GM18508 (cell line): ENCODE data around the gene CCR6.

ENCODE experiments used
- ATAC-seq: cut with Tn5 transposase; IDR thresholded peaks from one replicate; pipeline ENCODE4 v1.9.1; 2021; ENCODE audit warnings: moderate number of reproducible peaks; ENCODE audit not compliant: insufficient read depth, unreplicated experiment

The CCR6 gene

DNA sequence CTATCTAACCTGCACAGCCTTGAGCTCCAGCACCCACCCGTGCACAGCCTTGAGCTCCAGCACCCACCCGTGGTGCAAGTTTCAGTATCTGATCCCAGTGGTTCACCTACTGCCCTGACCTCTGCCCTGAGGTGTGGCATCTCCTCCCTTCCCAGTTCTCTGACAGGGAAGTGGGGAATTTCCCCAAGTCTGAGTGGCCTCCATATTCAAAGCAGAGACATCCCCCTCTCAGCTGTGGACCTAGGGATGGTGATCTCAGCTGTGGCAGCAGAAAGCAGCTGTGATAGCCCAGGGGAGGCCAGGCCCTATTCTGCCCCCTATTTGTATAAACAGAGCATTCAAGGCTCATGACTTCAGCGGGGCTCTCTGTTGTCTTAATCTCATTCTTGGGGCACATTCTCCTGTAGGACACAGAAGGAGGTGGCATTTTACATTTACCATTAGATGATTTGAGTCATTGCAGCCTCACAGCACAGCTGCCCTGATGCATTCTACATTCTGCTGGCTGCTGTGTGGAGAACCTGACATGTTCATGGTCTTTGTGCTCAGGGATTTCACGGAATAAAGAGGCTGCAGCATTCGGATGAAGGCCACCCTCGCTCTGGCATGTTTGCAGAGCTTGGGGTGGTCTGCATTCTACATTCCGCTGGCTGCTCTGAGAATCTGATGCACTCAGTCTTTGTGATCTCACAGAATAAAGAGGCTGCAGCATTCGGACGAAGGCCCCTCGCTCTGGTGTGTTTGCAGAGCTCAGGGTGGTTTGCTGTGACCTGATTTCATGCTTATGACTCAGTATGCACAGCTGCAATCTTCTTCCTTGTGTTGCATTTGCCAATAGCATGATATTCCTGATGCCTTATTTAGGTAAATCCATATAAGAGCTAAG, 17.9 kb downstream of the CCR6 start:
- ATAC-seq, result no peak

DNA sequence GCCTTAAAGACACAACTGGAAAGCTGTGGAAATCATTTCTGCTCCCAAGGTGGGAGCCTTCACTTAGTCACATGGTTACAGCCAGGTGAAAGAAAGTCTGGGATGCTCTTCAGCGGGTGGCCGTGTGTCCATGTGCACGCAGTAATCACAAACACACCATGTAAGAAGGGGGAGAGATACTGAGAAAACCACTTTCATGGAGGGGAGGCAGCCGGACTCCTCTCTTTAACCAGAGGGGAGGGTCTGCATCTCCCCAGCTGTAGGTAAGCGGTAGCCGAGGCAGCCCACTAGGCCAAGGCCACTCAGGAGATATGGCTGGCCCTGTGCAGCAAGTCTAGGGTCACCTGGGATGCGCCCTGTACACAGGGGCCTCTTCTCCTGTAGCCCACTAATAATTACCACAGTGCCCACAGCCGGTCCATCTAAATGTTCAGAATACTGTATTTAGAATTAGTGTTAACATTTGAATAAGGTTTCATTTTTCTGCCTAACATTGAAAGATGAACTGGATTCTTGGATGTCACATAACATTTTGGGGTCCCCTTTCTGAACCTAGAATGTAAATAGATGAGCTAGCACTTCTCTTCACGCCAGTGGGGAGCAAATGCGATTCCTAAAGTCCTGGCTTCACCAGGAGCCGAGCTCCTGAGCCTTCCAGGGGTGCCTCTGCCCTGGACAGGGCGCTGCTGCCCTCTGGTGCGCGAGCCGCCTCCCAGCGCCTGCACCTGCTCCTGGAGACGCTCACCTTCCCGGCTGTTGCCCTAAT, 19.0 kb downstream of the CCR6 start:
- ATAC-seq, result no peak

DNA sequence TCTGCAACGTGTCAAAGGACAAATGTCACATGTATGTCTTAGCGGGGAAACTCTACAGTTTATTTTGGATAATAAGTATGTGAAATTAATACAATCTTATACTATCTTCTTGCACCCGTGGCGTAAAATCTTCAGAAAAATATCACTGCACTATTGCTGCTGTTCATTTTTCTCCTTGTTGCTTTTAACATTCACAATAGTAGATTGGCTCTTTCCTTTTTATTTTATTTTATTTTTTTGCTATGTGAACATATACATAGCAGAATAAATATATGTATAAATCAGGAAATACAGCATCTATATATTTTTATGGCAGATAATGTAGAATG, 19.5 kb downstream of the CCR6 start:
- ATAC-seq, result no peak

DNA sequence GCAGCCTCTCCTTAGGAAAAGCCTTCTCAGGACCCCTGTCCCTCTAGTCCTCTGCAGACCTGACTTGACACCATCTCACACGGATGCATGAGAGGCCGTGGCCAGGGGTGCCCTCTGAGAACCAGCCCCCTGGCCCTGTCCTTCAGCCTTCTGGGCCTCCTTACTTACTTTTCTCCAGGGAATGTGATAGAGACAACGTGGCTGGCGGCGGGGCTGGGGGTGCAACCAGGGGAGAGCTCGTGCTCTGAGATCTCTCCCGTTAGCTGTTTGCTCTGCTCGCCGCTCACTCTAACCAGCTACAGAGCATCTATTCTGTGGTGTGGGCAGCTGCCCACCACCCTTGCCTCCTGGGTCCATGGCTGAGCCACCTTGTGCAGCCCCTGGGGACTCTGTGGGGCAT, 20.1 kb downstream of the CCR6 start:
- ATAC-seq, result no peak

DNA sequence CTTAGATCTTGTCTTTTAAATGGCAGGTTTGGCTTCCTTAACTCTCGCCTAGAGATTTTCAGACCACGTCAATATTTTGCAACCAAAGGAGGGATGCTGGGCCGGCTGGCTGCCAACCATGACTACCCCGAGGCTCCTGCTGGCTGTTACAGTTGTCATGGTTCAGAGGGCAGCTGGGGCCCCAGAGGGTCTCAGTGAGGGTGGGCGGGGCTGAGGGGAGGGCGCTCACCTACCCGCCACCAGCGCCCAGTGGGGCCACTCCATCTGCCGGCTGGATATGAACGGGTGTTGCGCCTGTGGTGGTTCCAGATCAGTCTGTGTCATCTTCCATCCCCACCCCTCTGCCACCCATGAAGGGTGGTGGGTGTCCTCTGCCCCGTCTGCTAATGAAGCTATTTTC, 22.6 kb downstream of the CCR6 start:
- no peak for ATAC-seq

DNA sequence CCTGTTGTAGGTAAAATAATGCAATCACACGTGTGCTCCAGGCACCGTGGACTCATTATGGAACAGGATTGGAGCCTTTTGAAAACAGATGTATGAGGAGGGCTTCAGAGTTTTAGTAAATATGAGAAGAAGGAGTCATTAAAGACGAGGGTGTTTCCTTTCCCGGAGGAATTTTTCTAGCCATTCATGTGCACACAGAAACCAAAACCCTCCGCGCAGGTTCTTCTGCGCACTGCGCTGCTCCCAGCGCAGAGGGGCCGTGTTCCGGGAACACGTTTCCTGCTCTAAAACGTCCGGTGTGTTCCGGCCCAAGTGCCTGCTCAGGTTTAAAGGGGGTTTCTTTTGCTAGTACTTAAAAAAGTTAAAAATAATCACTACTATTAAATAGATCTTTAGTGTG, 23.2 kb downstream of the CCR6 start:
- no peak for ATAC-seq

DNA sequence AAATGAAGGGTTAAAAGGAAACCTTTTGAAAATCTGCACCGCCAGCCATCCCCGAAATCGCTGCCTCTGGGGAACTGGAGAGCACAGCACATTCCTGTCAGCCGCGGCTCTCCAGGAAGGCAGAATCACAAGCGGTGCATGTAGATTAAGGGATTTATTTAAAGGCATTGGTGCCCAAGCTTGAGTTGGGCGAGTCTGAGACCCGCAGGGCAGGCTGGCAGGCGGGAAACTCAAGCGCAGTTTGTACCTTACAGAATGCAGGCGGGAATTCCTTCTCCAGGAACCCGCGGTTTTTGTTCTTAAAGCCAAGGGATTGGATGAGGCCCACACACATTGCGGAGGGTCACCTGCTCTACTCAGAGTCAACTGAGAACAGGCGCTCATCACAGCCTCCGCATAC, 24.1 kb downstream of the CCR6 start:
- ATAC-seq, result no peak

DNA sequence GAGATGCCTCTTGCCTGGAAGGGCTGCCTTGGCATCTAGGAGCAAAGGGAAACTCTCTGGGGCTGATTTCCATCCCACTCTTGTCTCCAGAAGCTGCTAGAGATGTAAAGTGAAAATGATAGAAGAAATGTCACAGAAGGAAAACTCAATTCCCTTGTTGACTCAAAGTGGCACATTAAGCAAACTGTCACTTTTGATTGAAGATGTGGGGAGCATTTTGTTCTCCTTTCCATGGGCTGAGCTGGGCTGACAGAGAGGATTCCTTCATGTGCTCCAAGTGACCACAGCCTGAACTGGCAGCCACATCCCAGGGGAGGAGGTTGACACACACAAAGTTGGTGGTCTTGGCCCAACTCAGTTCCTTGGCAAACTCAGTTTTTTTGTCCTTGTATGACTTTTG, 25.1 kb downstream of the CCR6 start:
- ATAC-seq, result no peak

DNA sequence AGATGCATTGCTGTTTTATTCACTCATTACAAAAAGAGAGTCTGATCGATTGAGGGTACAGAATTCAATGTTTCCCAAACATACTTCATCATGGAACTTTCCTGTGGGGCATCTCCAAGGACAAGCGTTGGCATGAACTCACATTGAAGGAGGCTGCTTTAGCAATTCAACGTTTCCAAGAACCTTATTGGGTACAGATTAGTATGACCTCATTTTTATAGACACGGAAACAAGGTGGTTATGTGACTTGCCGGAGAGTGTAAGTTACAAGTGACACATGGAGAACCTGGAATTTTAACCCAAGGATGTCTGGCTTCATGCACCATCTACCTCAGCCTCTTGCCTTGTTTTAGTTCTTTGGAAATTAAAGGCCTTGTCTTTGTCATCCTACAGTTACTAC, 26.1 kb downstream of the CCR6 start:
- no peak for ATAC-seq

DNA sequence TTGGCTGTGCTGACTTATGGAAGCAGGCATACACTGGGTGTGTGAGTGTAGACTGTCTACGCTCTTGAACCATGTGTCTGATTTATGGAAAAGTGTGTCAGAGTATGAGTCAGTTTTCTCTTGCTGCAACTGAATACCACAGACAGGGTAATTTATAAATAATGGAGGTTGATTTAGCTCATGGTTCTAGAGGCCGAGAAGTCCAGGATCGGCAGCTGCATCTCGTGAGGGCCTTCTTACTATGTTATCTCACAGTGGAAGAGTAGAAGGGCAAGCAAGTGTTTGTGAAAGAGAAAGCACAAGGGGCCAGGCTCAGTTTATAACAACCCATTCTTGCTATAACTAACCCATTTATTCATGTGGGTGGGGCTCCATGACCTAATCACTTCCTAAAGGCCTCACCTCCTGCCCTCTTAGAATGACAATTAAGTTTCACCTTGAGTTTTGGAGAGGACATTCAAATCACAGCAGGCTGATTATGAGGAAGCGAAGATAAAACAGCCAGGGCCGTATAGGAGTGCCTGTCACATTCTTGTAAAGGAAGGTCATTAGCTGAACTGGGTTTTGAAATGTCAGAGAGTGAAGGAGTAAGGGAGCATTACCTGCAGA, 28.1 kb downstream of the CCR6 start:
- peak; percentile 35 for ATAC-seq

DNA sequence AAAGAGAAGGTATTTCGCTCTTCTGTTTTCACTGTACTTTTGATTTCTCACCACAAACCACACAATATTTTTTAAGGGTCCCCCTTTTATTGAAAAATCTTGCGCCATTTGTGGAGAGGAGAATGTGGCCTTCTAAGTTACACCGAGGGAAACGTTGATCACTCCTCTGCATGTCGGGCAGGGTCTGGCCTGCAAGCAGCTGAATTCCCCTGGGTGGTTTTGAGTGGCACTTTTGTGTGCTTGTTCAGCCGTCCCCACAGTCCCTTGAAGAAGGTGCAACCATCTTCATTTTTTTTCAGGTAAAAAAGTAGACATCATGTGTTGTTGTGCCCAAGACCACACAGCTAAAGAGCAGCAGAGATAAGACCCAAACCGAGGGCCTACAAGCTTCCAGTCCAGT, 28.8 kb downstream of the CCR6 start:
- no peak for ATAC-seq

DNA sequence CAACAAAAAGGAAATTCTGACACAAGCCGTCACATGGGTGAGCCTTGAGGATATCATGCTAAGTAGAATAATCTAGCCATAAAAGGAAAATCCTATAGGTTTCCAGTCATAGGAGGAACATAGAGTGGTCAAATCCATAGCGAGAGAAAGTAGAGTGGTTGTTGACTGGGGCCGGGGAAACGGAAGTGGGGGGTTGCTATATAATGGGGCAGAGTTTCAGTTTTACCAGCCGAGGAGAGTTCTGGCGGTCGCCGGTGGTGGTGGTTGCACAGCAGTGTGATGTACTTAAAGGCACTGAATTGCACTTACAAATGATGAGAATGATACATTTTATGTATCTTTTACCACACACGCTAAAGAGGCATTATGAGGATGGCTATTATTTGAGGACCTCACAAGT, 30.0 kb downstream of the CCR6 start:
- peak; percentile 37 for ATAC-seq

DNA sequence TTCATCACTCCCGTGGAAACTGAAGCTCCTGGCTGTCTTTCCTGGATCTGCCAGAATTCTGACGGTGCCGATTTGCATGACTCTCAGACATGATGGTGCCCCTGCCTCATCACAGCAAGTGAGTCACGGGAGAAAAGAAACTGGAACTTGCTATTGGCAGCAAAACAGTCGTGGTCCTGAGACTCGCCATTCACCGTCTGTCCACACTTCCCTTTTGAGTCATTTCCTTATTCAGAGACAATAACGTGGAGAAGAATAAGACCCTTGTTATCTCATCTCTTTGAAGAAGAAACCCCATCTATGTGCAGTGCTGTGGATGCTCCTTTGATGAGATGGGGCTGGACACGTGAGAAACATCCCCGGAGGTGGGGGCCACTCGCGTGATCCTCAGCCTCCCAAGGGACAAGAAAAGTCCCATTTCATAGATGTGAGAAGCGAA, 30.6 kb downstream of the CCR6 start:
- peak; percentile 42 for ATAC-seq

DNA sequence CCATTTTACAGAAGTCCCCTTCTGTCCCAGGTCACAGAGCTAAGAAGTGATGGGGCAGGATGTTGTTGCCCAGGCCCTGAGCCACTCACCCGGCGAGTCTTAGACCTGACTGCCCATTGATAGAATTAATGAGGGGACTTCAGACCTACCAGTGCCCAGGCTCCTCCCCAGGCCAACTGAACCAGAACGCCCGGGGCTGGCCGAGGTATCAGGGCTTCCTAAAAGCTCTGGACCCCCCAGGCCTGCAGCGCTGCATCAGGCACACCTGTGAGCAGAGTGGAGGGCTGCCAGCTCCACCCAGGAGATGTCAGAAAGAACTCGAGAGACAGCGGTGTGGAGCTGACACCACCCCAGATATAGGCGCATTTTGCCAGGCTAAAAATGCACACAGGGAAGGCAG, 31.4 kb downstream of the CCR6 start:
- ATAC-seq, result no peak

DNA sequence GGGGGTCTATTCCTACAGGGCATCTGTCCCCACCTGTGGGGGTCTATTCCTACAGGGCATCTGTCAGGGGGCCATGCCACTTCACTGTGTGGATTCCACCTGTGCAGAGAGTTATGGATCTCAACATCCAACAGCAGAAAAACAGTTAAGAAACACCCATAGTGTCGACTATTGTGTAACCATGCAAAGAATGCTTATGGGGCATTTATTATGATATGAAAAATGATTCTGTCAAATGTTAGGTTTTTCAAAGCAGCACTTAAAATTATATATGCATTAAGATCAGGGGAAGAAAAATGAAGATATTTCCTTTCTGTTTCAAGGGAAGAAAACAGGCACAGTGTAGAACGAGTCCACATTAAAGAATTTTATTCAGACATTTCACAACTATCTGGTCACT, 32.0 kb downstream of the CCR6 start:
- ATAC-seq, result no peak

DNA sequence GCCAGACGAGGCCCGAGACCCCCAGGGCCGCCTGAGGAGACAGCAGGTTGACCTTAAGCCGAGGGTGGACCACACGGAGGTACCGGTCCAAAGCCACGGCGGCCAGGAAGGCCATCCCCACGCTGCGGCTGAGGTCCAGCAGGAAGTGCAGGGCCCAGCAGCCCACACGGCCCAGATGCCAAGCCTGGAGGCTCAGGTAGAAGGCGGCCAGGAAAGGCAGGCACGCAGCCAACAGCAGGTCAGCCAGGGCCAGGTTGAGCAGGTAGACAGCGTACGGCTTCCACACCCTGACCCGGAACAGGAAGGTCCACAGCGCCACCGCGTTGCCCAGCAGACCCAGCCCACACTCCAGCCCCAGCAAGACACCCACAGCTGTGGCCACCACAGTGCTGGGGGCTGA, 34.5 kb downstream of the CCR6 start:
- ATAC-seq, result no peak

DNA sequence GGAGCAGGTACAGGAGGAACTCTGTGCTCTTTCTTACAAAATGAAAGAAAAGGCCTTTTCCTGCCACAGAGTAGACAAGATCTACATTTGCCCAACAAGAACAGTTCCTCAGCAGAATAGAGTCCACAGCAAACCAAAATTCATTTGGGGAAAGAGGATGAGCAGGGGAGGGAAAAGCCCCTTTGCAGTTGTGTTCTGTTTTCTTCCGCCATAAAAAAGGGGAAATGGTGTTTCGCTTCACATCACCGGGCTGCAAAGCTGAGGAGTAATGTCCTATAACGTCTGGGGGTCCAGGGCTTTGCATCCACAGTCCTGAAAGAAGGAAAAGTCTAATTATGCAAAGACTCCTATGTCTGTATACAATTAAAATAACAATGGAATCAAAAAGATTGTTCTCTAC, 35.0 kb downstream of the CCR6 start, which contains the start of gene GPR31:
Gene GPR31, minus strand, starts transcription at position 118 of the 400 bp plus-strand sequence. CDS start 149 bp downstream, outside the sequence.
- ATAC-seq, result no peak

DNA sequence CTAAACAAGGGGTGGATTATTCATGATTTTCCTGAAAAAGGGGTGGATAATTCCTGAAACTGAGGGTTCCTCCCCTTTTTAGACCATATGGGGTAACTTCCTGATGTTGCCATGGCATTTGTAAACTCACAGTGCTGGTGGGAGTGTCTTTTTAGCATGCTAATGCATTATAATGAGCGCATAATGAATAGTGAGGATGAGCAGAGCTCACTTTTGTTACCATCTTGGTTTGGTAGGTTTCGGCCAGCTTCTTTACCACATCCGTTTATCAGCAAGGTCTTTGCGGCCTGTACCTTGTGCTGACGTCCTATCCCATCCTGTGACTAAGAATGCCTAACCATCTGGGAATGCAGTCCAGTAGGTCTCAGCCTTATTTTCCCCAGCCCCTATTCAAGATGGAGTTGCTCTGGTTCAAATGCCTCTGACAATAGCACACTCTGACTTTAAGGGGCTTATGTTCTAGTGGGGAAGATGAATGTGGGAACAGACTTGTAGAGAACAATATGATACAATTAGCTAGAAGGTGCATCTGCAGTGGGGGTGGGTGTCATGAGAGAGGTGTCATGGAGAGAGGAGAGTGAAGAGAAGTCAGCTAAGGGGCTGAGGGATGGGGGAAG, 39.1 kb downstream of the CCR6 start:
- ATAC-seq, result no peak

DNA sequence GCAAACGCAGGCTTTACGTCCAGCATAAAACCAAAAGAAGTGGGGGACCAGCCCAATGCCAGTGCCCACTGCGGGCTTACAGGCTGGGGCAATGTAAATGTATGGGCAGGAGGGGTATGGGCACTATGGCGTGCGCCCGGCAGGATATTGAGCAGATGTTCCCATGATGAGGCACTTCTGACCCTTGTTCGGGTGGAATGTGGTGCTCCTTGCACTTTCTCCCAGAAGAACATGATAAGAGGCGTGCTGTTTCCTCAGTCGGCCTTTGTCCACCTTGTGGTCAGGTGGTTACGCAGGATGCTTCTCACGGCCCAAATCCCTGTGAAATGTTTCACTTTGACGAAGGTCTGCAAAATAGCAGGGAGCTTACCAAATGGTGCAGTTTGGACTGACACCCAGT, 39.7 kb downstream of the CCR6 start:
- ATAC-seq, result no peak

DNA sequence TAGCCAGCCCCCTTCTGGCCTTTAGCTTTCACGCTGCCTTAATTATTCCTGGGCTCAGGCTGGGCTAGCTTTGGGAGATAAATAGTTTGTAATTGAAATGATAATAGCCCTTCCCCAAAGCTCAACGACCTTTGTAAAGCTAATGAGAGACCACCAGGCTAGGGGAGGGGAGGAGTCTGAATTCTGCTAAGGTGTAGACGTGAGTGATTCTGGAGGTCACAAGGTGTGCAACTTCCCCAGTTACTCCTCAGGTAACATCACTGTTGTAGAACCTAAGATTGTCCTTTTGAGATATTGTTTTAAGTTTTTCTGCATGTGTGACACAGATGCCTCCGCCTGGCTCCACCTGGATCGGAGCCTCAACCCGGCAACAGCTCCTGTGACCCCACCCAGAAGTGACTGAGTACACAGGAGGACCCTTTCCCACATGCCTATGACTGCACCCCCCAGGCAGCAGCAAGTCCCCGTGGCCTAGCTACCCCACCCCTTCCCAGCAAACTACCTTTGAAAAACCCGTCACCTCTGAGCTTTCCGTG, 40.6 kb downstream of the CCR6 start:
- no peak for ATAC-seq

DNA sequence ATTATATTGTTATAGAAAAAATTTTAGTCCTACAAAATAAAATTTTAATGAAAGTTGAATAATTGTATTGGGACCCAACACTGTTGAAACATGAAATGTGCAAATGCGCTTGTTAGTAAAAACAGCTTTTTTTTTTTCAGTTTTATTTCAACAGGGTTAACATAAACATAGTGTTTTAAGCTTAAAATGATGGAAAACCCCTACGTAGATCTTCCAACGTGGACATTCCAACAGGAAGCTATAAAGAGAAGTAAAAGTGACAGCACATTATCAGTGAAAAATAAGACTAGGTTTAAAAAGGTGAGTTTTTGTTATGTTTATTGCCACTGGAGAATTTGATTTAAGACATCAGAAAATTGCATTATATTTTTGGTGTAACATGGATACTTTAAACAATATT, 41.4 kb downstream of the CCR6 start:
- no peak for ATAC-seq
